ENCODE results near the gene CBX1.

GRCh38 chr17:48054238-48055185 is 46.8 kb downstream of the CBX1 start:
- TF ChIP-seq POLR2A (IDR thresholded peaks at IDR 0.05; ENCODE audit: low read length), result no peak
- no peak for TF ChIP-seq GATA1 (IDR thresholded peaks at IDR 0.05; ENCODE audit: low read depth, low read length)
